ENCODE measurements around the gene NECAP2.
"Not testable (repeated sequence)": the region's sequence is repeated elsewhere in the genome, so short reads cannot be mapped to it uniquely, and the experiment has no call there.

NECAP2 gene

GRCh38 chr1:16440131-16440469 lies 424 bp upstream of the NECAP2 start:
- intact Hi-C loops (cut with micrococcal nuclease) = loop anchor here (5.0 kb wide), 2 partner anchors 57 to 73 kb away; partner anchors contain the start of gene SZRD1
- H3K4me1 Mint-ChIP-seq (ENCODE audit: low read depth) = peaks cover 58% of the 10 kb centered on the region
- H3K27ac Mint-ChIP-seq = peak overlapping the region; percentile 95
- H3K9me3 Mint-ChIP-seq = no peaks in the 10 kb centered on the region
- peaks cover 47% of the 10 kb centered on the region for H3K36me3 Mint-ChIP-seq (ENCODE audit: low read depth)
- no peaks in the 10 kb centered on the region for H3K27me3 Mint-ChIP-seq
- H3K4me3 Mint-ChIP-seq = peak overlapping the region; percentile 88

GRCh38 chr1:16441282-16441665 lies 750 bp downstream of the NECAP2 start:
- Mint-ChIP-seq H3K27ac (peak overlapping the region; percentile 95), H3K4me3 (peak overlapping the region; percentile 88), H3K9me3 (no peaks in the 10 kb centered on the region), H3K36me3 (ENCODE audit: low read depth) (peaks cover 59% of the 10 kb centered on the region), H3K4me1 (ENCODE audit: low read depth) (peaks cover 62% of the 10 kb centered on the region), H3K27me3 (no peaks in the 10 kb centered on the region)
- intact Hi-C loops (cut with micrococcal nuclease) = loop anchor here (5.0 kb wide), 2 partner anchors 56 to 74 kb away; partner anchors contain the start of gene SZRD1

DNA sequence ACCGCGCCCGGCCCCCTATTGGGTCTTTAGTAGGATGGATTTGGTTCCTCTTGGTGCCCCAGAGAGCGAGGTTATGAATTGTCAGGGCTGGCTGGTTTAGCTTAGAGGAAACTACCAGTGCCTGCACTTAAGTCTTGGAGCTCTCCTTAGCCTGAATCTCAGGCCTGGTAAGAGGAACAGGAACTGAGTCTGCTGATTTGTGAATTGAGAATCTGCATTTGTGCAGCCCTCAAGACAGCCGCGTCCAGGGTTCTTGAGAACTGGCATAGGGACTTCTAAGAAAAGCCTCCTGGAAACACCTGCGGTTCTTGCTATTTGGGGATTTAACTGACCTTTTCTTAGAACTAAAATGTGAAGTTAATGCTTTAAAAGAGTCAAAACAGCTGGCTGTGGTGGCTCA lies 1.7 kb downstream of the NECAP2 start:
- Mint-ChIP-seq H3K27ac (peak overlapping the region; percentile 95), H3K4me1 (ENCODE audit: low read depth) (peaks cover 64% of the 10 kb centered on the region), H3K4me3 (peak overlapping the region; percentile 88), H3K36me3 (ENCODE audit: low read depth) (peaks cover 69% of the 10 kb centered on the region), H3K27me3 (no peaks in the 10 kb centered on the region), H3K9me3 (no peaks in the 10 kb centered on the region)
- intact Hi-C loops (cut with micrococcal nuclease) = loop anchor here (5.0 kb wide), 2 partner anchors 55 to 75 kb away; partner anchors contain the start of gene SZRD1

DNA sequence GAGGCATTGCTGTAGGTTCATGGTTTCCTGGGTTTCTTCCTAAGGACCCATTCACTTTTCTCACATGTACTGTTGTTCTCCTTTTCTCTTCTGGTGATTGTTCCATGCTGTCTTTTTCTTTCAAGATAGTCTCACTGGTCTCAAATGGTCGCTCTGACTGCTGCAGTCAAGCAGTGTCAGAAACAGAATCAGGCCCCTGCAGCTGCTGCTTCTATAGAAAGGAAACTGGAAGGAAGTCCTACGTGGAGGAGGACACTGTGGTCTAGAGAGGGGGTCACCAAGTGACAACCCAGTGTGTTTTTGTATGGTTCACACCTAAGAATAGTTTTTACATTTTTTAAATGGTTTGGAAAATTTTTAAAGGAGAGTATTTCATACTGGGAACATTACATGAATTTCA lies 2.4 kb downstream of the NECAP2 start:
- peak overlapping the region; percentile 95 for H3K27ac Mint-ChIP-seq
- peak overlapping the region; percentile 88 for H3K4me3 Mint-ChIP-seq
- H3K27me3 Mint-ChIP-seq = no peaks in the 10 kb centered on the region
- peaks cover 75% of the 10 kb centered on the region for H3K36me3 Mint-ChIP-seq (ENCODE audit: low read depth)
- intact Hi-C loops (cut with micrococcal nuclease) = loop anchor here (5.0 kb wide), 2 partner anchors 54 to 76 kb away; partner anchors contain the start of gene SZRD1
- no peaks in the 10 kb centered on the region for H3K9me3 Mint-ChIP-seq
- H3K4me1 Mint-ChIP-seq (ENCODE audit: low read depth) = peaks cover 69% of the 10 kb centered on the region

- intact Hi-C loops (cut with micrococcal nuclease) = loop anchor here (5.0 kb wide), 2 partner anchors 53 to 77 kb away; partner anchors contain the start of gene SZRD1
- Mint-ChIP-seq H3K9me3 (no peaks in the 10 kb centered on the region), H3K4me1 (ENCODE audit: low read depth) (peaks cover 69% of the 10 kb centered on the region), H3K36me3 (ENCODE audit: low read depth) (peaks cover 88% of the 10 kb centered on the region), H3K27me3 (no peaks in the 10 kb centered on the region), H3K27ac (peak overlapping the region; percentile 95), H3K4me3 (peak overlapping the region; percentile 88)
Observed at GRCh38 chr1:16443975-16444770, 3.6 kb downstream of the NECAP2 start.

DNA sequence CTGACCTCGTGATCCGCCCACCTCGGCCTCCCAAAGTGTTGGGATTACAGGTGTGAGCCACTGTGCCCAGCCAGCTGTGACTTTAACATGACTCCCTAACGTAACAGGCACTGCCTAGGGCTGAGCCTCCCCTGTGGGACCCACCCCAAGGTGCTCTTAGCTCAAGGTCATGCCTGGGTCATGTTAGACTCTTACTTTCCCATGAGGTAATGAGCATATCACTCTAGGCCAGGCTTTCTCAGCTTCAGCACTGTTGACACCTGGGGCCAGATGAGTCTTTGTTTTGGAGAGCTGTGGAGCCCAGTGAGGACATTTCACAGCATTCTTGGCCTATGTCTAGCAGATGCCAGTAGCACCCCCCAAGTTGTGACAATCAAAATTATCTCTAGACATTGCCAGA lies 4.5 kb downstream of the NECAP2 start:
- Mint-ChIP-seq H3K9me3 (no peaks in the 10 kb centered on the region), H3K4me1 (ENCODE audit: low read depth) (peaks cover 69% of the 10 kb centered on the region), H3K27ac (peak overlapping the region; percentile 95), H3K27me3 (no peaks in the 10 kb centered on the region), H3K4me3 (peak overlapping the region; percentile 88), H3K36me3 (ENCODE audit: low read depth) (peaks cover 97% of the 10 kb centered on the region)
- intact Hi-C loops (cut with micrococcal nuclease) = no loop called here

- intact Hi-C loops (cut with micrococcal nuclease) = no loop called here
- H3K36me3 Mint-ChIP-seq (ENCODE audit: low read depth) = peaks cover 99% of the 10 kb centered on the region
- H3K4me3 Mint-ChIP-seq = no peak overlapping the region
- H3K9me3 Mint-ChIP-seq = no peaks in the 10 kb centered on the region
- no peak overlapping the region for H3K27ac Mint-ChIP-seq
- H3K27me3 Mint-ChIP-seq = no peaks in the 10 kb centered on the region
- H3K4me1 Mint-ChIP-seq (ENCODE audit: low read depth) = peaks cover 73% of the 10 kb centered on the region
Observed at GRCh38 chr1:16446116-16446515, 5.6 kb downstream of the NECAP2 start.

- Mint-ChIP-seq H3K36me3 (ENCODE audit: low read depth) (peaks cover 100% of the 10 kb centered on the region), H3K27ac (peak overlapping the region; percentile 62), H3K4me3 (no peak overlapping the region)
Observed at GRCh38 chr1:16447641-16448040, 7.1 kb downstream of the NECAP2 start.

DNA sequence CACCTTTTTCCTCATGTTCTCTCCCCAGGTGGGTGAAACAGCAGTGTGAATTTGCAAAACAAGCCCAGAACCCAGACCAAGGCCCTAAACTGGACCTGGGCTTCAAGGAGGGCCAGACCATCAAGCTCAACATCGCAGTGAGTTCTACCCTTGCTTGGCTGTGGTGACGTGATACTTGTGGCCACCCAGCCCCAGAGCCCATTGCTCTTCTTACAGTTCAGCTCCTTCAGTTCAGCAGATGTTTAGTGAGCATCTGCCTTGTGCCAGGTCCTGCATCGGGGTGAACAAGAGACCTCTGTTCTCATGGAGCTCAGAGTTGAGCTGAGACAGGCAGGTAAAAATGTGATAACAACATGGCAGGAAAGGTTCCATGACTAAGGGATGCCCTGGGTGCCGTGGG lies 8.5 kb downstream of the NECAP2 start:
- Mint-ChIP-seq H3K4me3 (peak overlapping the region; percentile 9), H3K9me3 (no peaks in the 10 kb centered on the region), H3K4me1 (ENCODE audit: low read depth) (peaks cover 66% of the 10 kb centered on the region), H3K27me3 (no peaks in the 10 kb centered on the region), H3K27ac (peak overlapping the region; percentile 25), H3K36me3 (ENCODE audit: low read depth) (peaks cover 100% of the 10 kb centered on the region)
- intact Hi-C loops (cut with micrococcal nuclease) = no loop called here

More at GRCh38 chr1:16447641-16448040, 7.1 kb downstream of the NECAP2 start:
- H3K4me1 Mint-ChIP-seq (ENCODE audit: low read depth) = peaks cover 81% of the 10 kb centered on the region
- H3K27me3 Mint-ChIP-seq = no peaks in the 10 kb centered on the region
- intact Hi-C loops (cut with micrococcal nuclease) = no loop called here
- H3K9me3 Mint-ChIP-seq = no peaks in the 10 kb centered on the region

DNA sequence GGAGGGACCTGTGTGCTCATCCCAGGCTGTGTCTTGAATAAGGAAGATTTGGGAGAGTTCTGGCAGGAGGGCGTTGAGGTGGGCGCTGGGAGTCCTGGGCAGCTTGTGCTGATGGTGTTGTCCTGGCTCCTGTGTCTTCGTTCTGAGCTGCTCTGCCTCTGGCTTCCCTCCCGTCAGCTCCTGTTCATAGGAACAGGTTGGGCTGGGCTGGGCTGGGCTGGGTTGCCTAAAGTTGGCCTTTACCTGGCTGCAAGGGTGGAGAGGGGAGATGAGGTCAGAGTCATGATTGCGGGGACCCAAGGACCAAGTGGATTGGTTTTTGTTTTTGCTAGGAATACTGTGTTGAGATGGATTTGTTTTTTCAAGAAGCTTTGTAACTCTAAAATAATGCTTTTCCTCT lies 9.1 kb downstream of the NECAP2 start:
- Mint-ChIP-seq H3K36me3 (ENCODE audit: low read depth) (peaks cover 100% of the 10 kb centered on the region), H3K9me3 (no peaks in the 10 kb centered on the region), H3K27me3 (no peaks in the 10 kb centered on the region), H3K27ac (peak overlapping the region; percentile 25), H3K4me1 (ENCODE audit: low read depth) (peaks cover 60% of the 10 kb centered on the region), H3K4me3 (no peak overlapping the region)
- intact Hi-C loops (cut with micrococcal nuclease) = no loop called here

GRCh38 chr1:16450863-16451481 lies 10.4 kb downstream of the NECAP2 start:
- Mint-ChIP-seq H3K27ac (peak overlapping the region; percentile 63), H3K4me1 (ENCODE audit: low read depth) (peaks cover 52% of the 10 kb centered on the region), H3K4me3 (no peak overlapping the region), H3K36me3 (ENCODE audit: low read depth) (peaks cover 100% of the 10 kb centered on the region), H3K9me3 (no peaks in the 10 kb centered on the region), H3K27me3 (no peaks in the 10 kb centered on the region)
- intact Hi-C loops (cut with micrococcal nuclease) = no loop called here

- Mint-ChIP-seq H3K27me3 (no peaks in the 10 kb centered on the region), H3K9me3 (no peaks in the 10 kb centered on the region), H3K36me3 (ENCODE audit: low read depth) (peaks cover 100% of the 10 kb centered on the region), H3K4me1 (ENCODE audit: low read depth) (peaks cover 52% of the 10 kb centered on the region), H3K4me3 (no peak overlapping the region), H3K27ac (peak overlapping the region; percentile 63)
- intact Hi-C loops (cut with micrococcal nuclease) = no loop called here
Observed at GRCh38 chr1:16451841-16452528, 11.5 kb downstream of the NECAP2 start.

DNA sequence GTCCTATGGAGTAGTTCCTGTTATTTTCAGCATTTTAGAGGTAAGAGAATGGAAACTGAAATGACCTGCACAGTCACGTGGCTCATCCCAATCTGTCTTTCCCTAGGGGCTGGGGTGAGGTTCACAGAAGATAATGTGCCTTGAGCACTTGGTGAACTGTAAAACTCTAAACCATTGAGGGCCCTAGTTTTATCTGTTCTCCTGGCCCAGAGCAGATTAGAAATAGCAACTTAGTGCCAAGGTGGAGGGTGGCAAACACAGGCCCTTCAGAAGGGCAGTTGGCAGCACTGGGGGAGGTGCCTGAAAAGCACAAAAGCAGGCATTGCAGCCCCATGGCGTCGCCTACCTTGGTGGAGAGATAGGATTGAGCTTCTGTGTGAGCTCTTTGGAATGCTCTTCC lies 14.4 kb downstream of the NECAP2 start:
- peaks cover 100% of the 10 kb centered on the region for H3K36me3 Mint-ChIP-seq (ENCODE audit: low read depth)
- intact Hi-C loops (cut with micrococcal nuclease); H3K9me3 Mint-ChIP-seq; H3K4me3 Mint-ChIP-seq; H3K27ac Mint-ChIP-seq; H3K27me3 Mint-ChIP-seq: not testable (repeated sequence)
- H3K4me1 Mint-ChIP-seq (ENCODE audit: low read depth) = peaks cover 24% of the 10 kb centered on the region

- H3K27ac Mint-ChIP-seq; intact Hi-C loops (cut with micrococcal nuclease); H3K4me3 Mint-ChIP-seq; H3K9me3 Mint-ChIP-seq; H3K27me3 Mint-ChIP-seq: not testable (repeated sequence)
- peaks cover 22% of the 10 kb centered on the region for H3K4me1 Mint-ChIP-seq (ENCODE audit: low read depth)
- H3K36me3 Mint-ChIP-seq (ENCODE audit: low read depth) = peaks cover 100% of the 10 kb centered on the region
Observed at GRCh38 chr1:16456151-16456550, 15.6 kb downstream of the NECAP2 start.

Data from dendritic cell treated with granulocyte-macrophage colony-stimulating factor and Interleukin-4, amounts not matched to agents 40 ng/mL and 50 ng/mL, for 4 days (primary cell).